Transverse colon (tissue), 1 donor: ENCODE measurements around the gene SYNJ2.

Experiments used
- EP300 ChIP-seq: sonication (generic); formaldehyde crosslinking; IDR thresholded peaks from one replicate; pipeline ENCODE4 v1.6.1; 2017; ENCODE audit warnings: antibody characterized with exemption, low read depth
- POLR2A ChIP-seq: fragments of 450-650 bp; IDR thresholded peaks from one replicate; pipeline ENCODE4 v1.6.1; 2016; ENCODE audit warnings: antibody characterized with exemption, mild to moderate bottlenecking, moderate library complexity

GRCh38 chr6:158042245-158042798, 60.7 kb downstream of the SYNJ2 start:
- no peak for TF ChIP-seq POLR2A
- no peak for TF ChIP-seq EP300
